Activated CD8-positive, alpha-beta memory T cell treated with anti-CD3 and anti-CD28 coated beads for 48 hours (primary cell): ENCODE measurements around the gene CHM.

Source experiments
- DNase-seq, 3 experiments: peaks; one replicate each; pipeline ENCODE4 v3.0.0-alpha.2; 2020; ENCODE audit warnings: low read depth in 2 of 3, low spot score in 2 of 3

The CHM gene

GRCh38 chrX:85907316-85907715, 140.0 kb downstream of the CHM start:
- no peak for DNase-seq

- no peak for DNase-seq
These were observed 141.0 kb downstream of the CHM start for GRCh38 chrX:85906399-85906798.

- DNase-seq: no peak
These were observed 141.5 kb downstream of the CHM start for GRCh38 chrX:85905851-85906250.

- DNase-seq: no peak
These were observed 143.5 kb downstream of the CHM start for GRCh38 chrX:85903692-85904471.

GRCh38 chrX:85897362-85898126, 149.8 kb downstream of the CHM start:
- no peak for DNase-seq

DNA sequence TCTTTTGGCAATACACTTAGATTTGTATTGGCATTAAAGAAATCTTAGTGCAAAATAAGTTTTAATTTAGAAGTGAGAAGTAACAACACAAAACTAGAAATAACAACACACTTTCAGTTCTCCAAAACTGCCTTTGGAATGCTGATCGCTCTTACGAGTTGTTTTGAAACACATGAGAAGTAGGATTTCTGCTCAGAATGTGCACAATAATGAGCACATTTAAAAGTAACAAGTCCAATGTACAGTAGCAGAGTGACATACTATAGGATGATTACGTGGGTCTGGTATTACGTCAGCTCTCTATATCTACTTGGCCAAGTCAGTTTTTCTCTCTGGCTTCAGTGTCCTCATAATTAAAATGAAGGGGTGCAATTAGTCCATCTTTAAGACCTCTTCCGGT, 164.8 kb downstream of the CHM start:
- DNase-seq: no peak

DNA sequence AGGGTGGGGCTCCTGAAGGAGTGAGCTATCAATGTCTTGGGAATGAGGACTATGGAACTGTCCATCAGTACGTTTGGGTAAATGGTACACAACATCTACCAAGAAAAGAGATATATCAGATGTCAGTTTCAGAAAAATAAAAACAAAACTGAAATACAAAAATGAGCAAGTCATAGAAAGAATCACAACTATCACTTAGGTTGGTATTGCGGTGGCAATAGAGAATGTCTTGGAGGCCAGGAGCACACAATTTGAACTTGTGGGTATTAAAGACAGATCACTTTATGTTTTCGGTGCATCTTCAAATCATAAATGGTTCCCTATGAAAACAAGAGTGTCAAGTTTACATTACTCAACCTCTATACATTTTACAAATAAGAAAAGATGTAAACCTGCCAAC, 176.8 kb downstream of the CHM start:
- DNase-seq: no peak

GRCh38 chrX:85865324-85865723, 182.0 kb downstream of the CHM start:
- no peak for DNase-seq

GRCh38 chrX:85859426-85859825, 187.9 kb downstream of the CHM start:
- DNase-seq: no peak

DNA sequence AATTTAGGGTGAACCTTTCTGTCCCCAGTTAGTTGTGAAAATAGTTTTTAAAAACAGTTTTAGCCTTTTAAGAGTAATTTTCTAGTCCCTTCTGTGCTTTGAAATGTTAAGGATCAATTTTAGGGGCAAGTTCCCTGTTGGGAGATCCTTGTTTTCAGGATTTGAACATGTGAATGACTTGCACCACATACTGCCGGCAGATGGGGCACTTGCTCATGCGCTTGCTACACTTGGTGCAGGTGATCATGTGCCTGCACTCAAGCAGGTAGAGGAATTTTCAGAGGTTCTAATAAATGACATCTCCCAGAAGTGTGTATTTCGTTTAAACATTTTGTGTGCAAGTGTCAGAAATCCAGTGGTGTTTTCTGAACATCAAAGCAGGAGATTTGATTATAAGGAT, 195.9 kb downstream of the CHM start:
- DNase-seq: no peak

- DNase-seq: no peak
These were observed 210.5 kb downstream of the CHM start for GRCh38 chrX:85836868-85837267.

DNA sequence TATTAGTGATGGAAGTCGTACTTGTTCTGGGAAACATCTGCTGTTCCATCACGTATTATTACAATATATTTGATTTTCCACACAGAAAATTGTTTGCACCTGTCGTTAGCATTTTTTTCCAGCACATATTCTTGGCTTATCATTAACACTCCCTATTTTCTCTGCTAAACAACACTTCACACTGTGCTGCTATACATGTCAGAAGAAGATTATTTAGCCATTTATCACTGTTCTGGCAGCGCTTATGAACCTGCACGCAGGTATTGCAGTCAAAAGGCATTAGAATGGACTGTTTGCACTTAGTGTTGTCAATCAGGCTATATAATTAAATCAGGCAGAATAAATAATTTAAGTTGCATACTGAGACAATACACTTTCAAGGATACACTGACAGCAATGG, 218.6 kb downstream of the CHM start:
- DNase-seq: no peak

DNA sequence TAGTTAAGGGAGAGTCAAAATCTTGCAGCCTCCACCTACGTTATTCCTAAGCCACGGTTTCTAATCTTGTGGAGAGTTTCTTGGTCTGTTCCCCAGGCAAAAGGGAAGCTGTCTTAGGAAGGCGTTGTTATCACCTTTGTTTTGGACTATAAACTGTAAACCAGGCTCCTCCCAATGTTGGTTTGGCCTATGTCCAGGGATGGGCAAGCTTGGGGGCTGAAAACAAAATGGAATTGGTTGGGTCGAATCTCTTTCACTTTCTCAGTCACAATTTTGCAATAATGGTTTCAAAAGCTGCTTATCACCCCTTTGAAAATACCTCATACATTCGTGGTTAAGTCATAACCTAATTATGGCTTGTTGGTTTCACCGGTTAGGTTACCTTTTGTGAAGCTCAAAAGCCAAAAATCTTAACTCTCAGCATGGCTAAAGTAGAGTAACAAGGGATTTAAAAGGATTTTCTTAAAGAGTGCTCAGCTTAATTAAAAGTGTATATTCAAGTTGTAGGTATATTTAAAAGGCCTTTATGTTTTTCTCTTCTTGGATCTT, 232.1 kb downstream of the CHM start:
- no peak for DNase-seq
